KMS-11 (cell line): Measurements from ENCODE around the gene ZNF766.
"Not testable (repeated sequence)": the region's sequence is repeated elsewhere in the genome, so short reads cannot be mapped to it uniquely, and the experiment has no call there.

Experiments
- H2AFZ ChIP-seq: fragments of 200-600 bp; sonication (generic); 2 replicates; pipeline ENCODE4 v1.6.1; 2016; ENCODE audit warnings: antibody characterized with exemption, mixed run types, low read depth
- H3K27ac ChIP-seq: fragments of 200-600 bp; sonication (generic); 2 replicates; pipeline ENCODE4 v1.6.1; 2016; ENCODE audit warnings: mild to moderate bottlenecking, mixed run types
- H3K27me3 ChIP-seq: fragments of 200-600 bp; sonication (generic); 2 replicates; pipeline ENCODE4 v1.6.1; 2017; ENCODE audit warnings: mild to moderate bottlenecking, low read depth, mixed run types, moderate library complexity; ENCODE audit not compliant: insufficient read depth
- H3K36me3 ChIP-seq: fragments of 200-600 bp; sonication (generic); 2 replicates; pipeline ENCODE4 v1.6.1; 2017; ENCODE audit warnings: mild to moderate bottlenecking, mixed run types; ENCODE audit not compliant: insufficient read depth
- H3K4me1 ChIP-seq: fragments of 200-600 bp; sonication (generic); 2 replicates; pipeline ENCODE4 v1.6.1; 2016; ENCODE audit warnings: mild to moderate bottlenecking, low read depth, mixed run types; ENCODE audit not compliant: poor library complexity, severe bottlenecking
- H3K4me2 ChIP-seq: fragments of 200-600 bp; sonication (generic); 2 replicates; pipeline ENCODE4 v1.7.0; 2016; ENCODE audit warnings: mild to moderate bottlenecking, mixed run types
- H3K4me3 ChIP-seq: fragments of 200-600 bp; sonication (generic); IDR thresholded peaks from 2 replicates; pipeline ENCODE4 v1.6.1; 2017; ENCODE audit warnings: low read depth, low read length, mixed read lengths; ENCODE audit not compliant: insufficient read depth
- H3K79me2 ChIP-seq: fragments of 200-600 bp; sonication (generic); 2 replicates; pipeline ENCODE4 v1.6.1; 2016; ENCODE audit warnings: low read depth, mixed run types; ENCODE audit not compliant: insufficient read depth
- H3K9ac ChIP-seq: fragments of 200-600 bp; sonication (generic); 2 replicates; pipeline ENCODE4 v1.6.1; 2016; ENCODE audit warnings: mild to moderate bottlenecking, mixed run types
- H4K20me1 ChIP-seq: fragments of 200-600 bp; sonication (generic); 2 replicates; pipeline ENCODE4 v1.6.1; 2016; ENCODE audit warnings: mild to moderate bottlenecking, mixed run types; ENCODE audit not compliant: insufficient read depth
- CTCF ChIP-seq: fragments of 200-600 bp; sonication (generic); conservative IDR thresholded peaks from 2 replicates; pipeline ENCODE4 v1.6.1; 2017; ENCODE audit warnings: low read depth, mild to moderate bottlenecking, antibody characterized with exemption, low read length, moderate library complexity, mixed read lengths

ZNF766 gene

GRCh38 chr19:52258426-52258825 lies 11.0 kb upstream of the ZNF766 start:
- Histone ChIP-seq H3K9ac (no peak overlapping the region), H3K27ac (no peak overlapping the region), H3K36me3 (no peaks in the 10 kb centered on the region), H3K4me2 (no peak overlapping the region), H3K4me3 (no peak overlapping the region), H3K79me2 (no peaks in the 10 kb centered on the region), H4K20me1 (no peaks in the 10 kb centered on the region), H3K27me3 (no peaks in the 10 kb centered on the region), H3K4me1 (no peaks in the 10 kb centered on the region), H2AFZ (no peak overlapping the region)
- no peak for TF ChIP-seq CTCF

- H3K4me1 ChIP-seq, H2AFZ ChIP-seq, H3K4me3 ChIP-seq, H4K20me1 ChIP-seq, H3K27me3 ChIP-seq, H3K4me2 ChIP-seq, H3K79me2 ChIP-seq, H3K9ac ChIP-seq, H3K27ac ChIP-seq, H3K36me3 ChIP-seq: not testable (repeated sequence)
These were observed 3.8 kb upstream of the ZNF766 start for GRCh38 chr19:52265556-52265955.

- peak overlapping the region; percentile 78 for H2AFZ ChIP-seq
These were observed 989 bp downstream of the ZNF766 start for GRCh38 chr19:52270266-52270885.

GRCh38 chr19:52273301-52273700 lies 3.9 kb downstream of the ZNF766 start:
- no peaks in the 10 kb centered on the region for H4K20me1 ChIP-seq

More at GRCh38 chr19:52270266-52270885, 989 bp downstream of the ZNF766 start:
- Histone ChIP-seq H3K4me1 (peaks cover 5% of the 10 kb centered on the region), H3K9ac (peak overlapping the region; percentile 96), H3K27me3 (no peaks in the 10 kb centered on the region), H3K36me3 (peaks cover 7% of the 10 kb centered on the region; the same call in 1 of the 2 replicates), H4K20me1 (no peaks in the 10 kb centered on the region), H3K27ac (peak overlapping the region; percentile 92), H3K79me2 (peaks cover 51% of the 10 kb centered on the region), H3K4me3 (peak overlapping the region; percentile 29), H3K4me2 (peak overlapping the region; percentile 47)
- TF ChIP-seq CTCF = no peak

More at GRCh38 chr19:52273301-52273700, 3.9 kb downstream of the ZNF766 start:
- peaks cover 12% of the 10 kb centered on the region; the same call in 1 of the 2 replicates for H3K36me3 ChIP-seq
- H3K4me2 ChIP-seq = no peak overlapping the region
- peaks cover 5% of the 10 kb centered on the region for H3K4me1 ChIP-seq
- no peak overlapping the region for H3K4me3 ChIP-seq
- H2AFZ ChIP-seq = no peak overlapping the region
- no peak overlapping the region for H3K9ac ChIP-seq
- no peak for TF ChIP-seq CTCF
- H3K27me3 ChIP-seq = no peaks in the 10 kb centered on the region
- H3K79me2 ChIP-seq = peaks cover 81% of the 10 kb centered on the region
- H3K27ac ChIP-seq = no peak overlapping the region
